H1 (cell line): ENCODE data around the gene NXT1. TPM values are rescaled to one million over a fixed set of nuclear protein-coding genes. Genes with fewer than 3 reads are reported as not detected.
A peak's percentile ranks its signal among the peaks of the same experiment; 100 is the strongest.

Experiments
- CTCF ChIA-PET: fragments of 300-600 bp; sonication (Branson Sonifier 250); formaldehyde crosslinking; loops from one replicate; lab custom pipeline; 2021; ENCODE audit not compliant: partially characterized antibody; lab: Charles Lee
- POLR2A ChIA-PET: fragments of 300-600 bp; sonication (Branson Sonifier 250); formaldehyde crosslinking; loops from one replicate; lab custom pipeline; 2021; ENCODE audit warnings: inconsistent platforms; ENCODE audit not compliant: partially characterized antibody; lab: Charles Lee
- DNase-seq, 2 experiments: peaks; one replicate each; pipeline versions ENCODE4 v3.0.0 to v3.0.0-alpha.2; 2010 to 2022; ENCODE audit warnings: low spot score in 2 of 2, low read depth in 1 of 2, mixed read lengths in 1 of 2
- FAIRE-seq: peaks from 2 replicates; lab custom pipeline; 2011; peaks lifted over from hg19 to GRCh38; lab: Jason Lieb, UNC
- H2AFZ ChIP-seq: 2 replicates; pipeline ENCODE4 v1.8.1; 2012; ENCODE audit warnings: low read length, inconsistent platforms
- H2AK5ac ChIP-seq: 2 replicates; pipeline ENCODE4 v1.6.1; 2013; ENCODE audit warnings: low read depth, low read length
- H2BK120ac ChIP-seq: replicated peaks from 2 replicates; pipeline ENCODE3; 2013; ENCODE audit warnings: low read depth, low read length, inconsistent platforms
- H2BK12ac ChIP-seq: 2 replicates; pipeline ENCODE4 v1.6.1; 2013; ENCODE audit warnings: low read depth, low read length
- H2BK15ac ChIP-seq: 2 replicates; pipeline ENCODE4 v1.6.1; 2013; ENCODE audit warnings: low read length
- H2BK20ac ChIP-seq: 2 replicates; pipeline ENCODE4 v1.6.1; 2013; ENCODE audit warnings: low read length
- H2BK5ac ChIP-seq: 2 replicates; pipeline ENCODE4 v1.6.1; 2013; ENCODE audit warnings: low read depth, low read length
- H3K14ac ChIP-seq: 2 replicates; pipeline ENCODE4 v1.6.1; 2013; ENCODE audit warnings: inconsistent platforms; ENCODE audit not compliant: insufficient read length
- H3K18ac ChIP-seq: 2 replicates; pipeline ENCODE4 v1.6.1; 2013; ENCODE audit warnings: low read length; ENCODE audit errors: extremely low read depth
- H3K23ac ChIP-seq: 2 replicates; pipeline ENCODE4 v1.6.1; 2013; ENCODE audit warnings: inconsistent platforms; ENCODE audit not compliant: insufficient read length
- H3K23me2 ChIP-seq: 2 replicates; pipeline ENCODE4 v1.6.1; 2013; ENCODE audit warnings: low read depth, low read length
- H3K27ac ChIP-seq: 2 replicates; pipeline ENCODE4 v1.6.1; 2011; ENCODE audit warnings: low read depth, low read length, inconsistent platforms
- H3K27me3 ChIP-seq, 4 experiments: replicated peaks in 1 of 4; 1 replicate in 1 of 4; 2 replicates in 3 of 4; pipeline versions ENCODE4 v1.6.1 to v1.8.1; 2011 to 2013; ENCODE audit warnings: low read length in 3 of 4, mild to moderate bottlenecking in 3 of 4, inconsistent platforms in 2 of 4, mixed read lengths in 2 of 4, moderate library complexity in 1 of 4; ENCODE audit not compliant: control insufficient read depth in 3 of 4, insufficient read depth in 3 of 4; ENCODE audit errors: extremely low read depth in 1 of 4
- H3K36me3 ChIP-seq, 4 experiments: 2 replicates each; pipeline versions ENCODE4 v1.6.1 to v1.8.1; 2011 to 2013; ENCODE audit warnings: mild to moderate bottlenecking in 4 of 4, low read length in 3 of 4, moderate library complexity in 2 of 4, control low read depth in 1 of 4, inconsistent platforms in 1 of 4; ENCODE audit not compliant: insufficient read depth in 4 of 4, control insufficient read depth in 2 of 4
- H3K4ac ChIP-seq: replicated peaks from 2 replicates; pipeline ENCODE3; 2013; ENCODE audit warnings: low read length, low read depth, mixed read lengths, inconsistent platforms; ENCODE audit not compliant: insufficient read length
- H3K4me1 ChIP-seq, 4 experiments: replicated peaks in 1 of 4; 1 replicate in 1 of 4; 2 replicates in 3 of 4; pipeline versions ENCODE4 v1.6.1 to v1.8.1; 2011 to 2013; ENCODE audit warnings: low read length in 3 of 4, inconsistent platforms in 2 of 4, mixed read lengths in 1 of 4; ENCODE audit not compliant: insufficient read depth in 4 of 4, control insufficient read depth in 3 of 4
- H3K4me2 ChIP-seq, 2 experiments: 2 replicates each; pipeline versions ENCODE4 v1.6.1 to v1.8.1; 2011 to 2013; ENCODE audit warnings: low read depth in 2 of 2, low read length in 2 of 2, control low read depth in 1 of 2, inconsistent platforms in 1 of 2, mild to moderate bottlenecking in 1 of 2; ENCODE audit not compliant: insufficient read depth in 1 of 2
- H3K4me3 ChIP-seq, 4 experiments: fragments of 200-600, 300-600 bp in 1 of 4; sonication (generic), shearing (Covaris generic), sonication (Bioruptor Twin) in 1 of 4; 2 replicates each; pipeline versions ENCODE4 v1.5.1 to v1.8.1; 2011 to 2016; ENCODE audit warnings: low read length in 4 of 4, low read depth in 3 of 4, control low read depth in 2 of 4, inconsistent platforms in 2 of 4, mild to moderate bottlenecking in 2 of 4, mixed read lengths in 1 of 4, moderate library complexity in 1 of 4; ENCODE audit not compliant: insufficient read depth in 2 of 4; ENCODE audit errors: extremely low read depth in 1 of 4
- H3K56ac ChIP-seq: replicated peaks from 2 replicates; pipeline ENCODE3; 2013; ENCODE audit warnings: low read depth, mild to moderate bottlenecking, mixed read lengths, low read length, inconsistent platforms; ENCODE audit not compliant: insufficient read length
- H3K79me1 ChIP-seq: 2 replicates; pipeline ENCODE4 v1.6.1; 2013; ENCODE audit warnings: low read depth, low read length, control low read depth
- H3K79me2 ChIP-seq, 2 experiments: 2 replicates each; pipeline versions ENCODE4 v1.6.1 to v1.8.1; 2012 to 2013; ENCODE audit warnings: low read length in 2 of 2, mild to moderate bottlenecking in 2 of 2, inconsistent platforms in 1 of 2; ENCODE audit not compliant: insufficient read depth in 2 of 2, control insufficient read depth in 1 of 2
- H3K9ac ChIP-seq, 4 experiments: replicated peaks in 1 of 4; 1 replicate in 1 of 4; 2 replicates in 3 of 4; pipeline versions ENCODE4 v1.6.1 to v1.8.1; 2011 to 2013; ENCODE audit warnings: low read depth in 3 of 4, low read length in 3 of 4, control low read depth in 2 of 4, mild to moderate bottlenecking in 2 of 4, moderate library complexity in 2 of 4, inconsistent platforms in 1 of 4; ENCODE audit errors: extremely low read depth in 1 of 4
- H3K9me3 ChIP-seq, 2 experiments: 2 replicates each; pipeline versions ENCODE4 v1.6.1 to v1.8.1; 2012 to 2013; ENCODE audit warnings: mild to moderate bottlenecking in 2 of 2, moderate library complexity in 2 of 2, control low read depth in 1 of 2, inconsistent platforms in 1 of 2, low read depth in 1 of 2, low read length in 1 of 2, mixed read lengths in 1 of 2; ENCODE audit not compliant: insufficient read depth in 2 of 2
- H4K20me1 ChIP-seq, 2 experiments: replicated peaks in 1 of 2; 2 replicates each; pipeline versions ENCODE3 to v1.8.1; 2011 to 2013; ENCODE audit warnings: inconsistent platforms in 2 of 2, low read length in 2 of 2, mild to moderate bottlenecking in 1 of 2; ENCODE audit not compliant: insufficient read depth in 2 of 2, control insufficient read depth in 1 of 2
- H4K5ac ChIP-seq: 2 replicates; pipeline ENCODE4 v1.6.1; 2013; ENCODE audit warnings: low read length, low read depth, mixed read lengths, inconsistent platforms; ENCODE audit not compliant: insufficient read length
- H4K8ac ChIP-seq: 2 replicates; pipeline ENCODE4 v1.8.0; 2013; ENCODE audit warnings: mild to moderate bottlenecking, moderate library complexity, low read length, inconsistent platforms; ENCODE audit not compliant: insufficient read depth; ENCODE audit errors: extremely low read depth
- H4K91ac ChIP-seq: replicated peaks from 2 replicates; pipeline ENCODE3; 2013; ENCODE audit warnings: low read length, mixed read lengths, inconsistent platforms; ENCODE audit not compliant: insufficient read length
- CBX5 ChIP-seq: fragments of 300-800, 300-1000 bp; sonication (generic); IDR thresholded peaks from 2 replicates; pipeline ENCODE4 v1.7.1; 2016; ENCODE audit warnings: antibody characterized with exemption, low read length, low read depth
- EP300 ChIP-seq, 2 experiments: IDR thresholded peaks; 1 replicate in 1 of 2; 2 replicates in 1 of 2; pipeline ENCODE4 v1.6.1; 2011 to 2012; ENCODE audit warnings: low read depth in 2 of 2, low read length in 2 of 2, mild to moderate bottlenecking in 2 of 2, borderline replicate concordance in 1 of 2, inconsistent platforms in 1 of 2, moderate library complexity in 1 of 2
- JUN ChIP-seq: IDR thresholded peaks from 2 replicates; pipeline ENCODE4 v1.6.1; 2011; ENCODE audit warnings: low read depth, mild to moderate bottlenecking, improper control_type of control experiment, low read length
- KDM1A ChIP-seq: fragments of 200-600, 300-600 bp; sonication (generic); IDR thresholded peaks from 2 replicates; pipeline ENCODE4 v1.7.1; 2016; ENCODE audit warnings: mild to moderate bottlenecking, low read length, borderline replicate concordance
- RAD21 ChIP-seq, 2 experiments: IDR thresholded peaks in 1 of 2; conservative IDR thresholded peaks in 1 of 2; 2 replicates each; pipeline ENCODE4 v1.6.1; 2011; ENCODE audit warnings: low read depth in 2 of 2, low read length in 2 of 2, improper control_type of control experiment in 1 of 2, inconsistent platforms in 1 of 2, mild to moderate bottlenecking in 1 of 2, moderate library complexity in 1 of 2
- RFX5 ChIP-seq: IDR thresholded peaks from 2 replicates; pipeline ENCODE4 v1.6.1; 2011; ENCODE audit warnings: low read depth, low read length, improper control_type of control experiment, borderline replicate concordance
- SP2 ChIP-seq: IDR thresholded peaks from 2 replicates; pipeline ENCODE4 v1.6.1; 2012; ENCODE audit warnings: mild to moderate bottlenecking, low read length, inconsistent platforms
- SUZ12 ChIP-seq: fragments of 200-600 bp; sonication (generic); IDR thresholded peaks from 2 replicates; pipeline ENCODE4 v1.6.1; 2012; ENCODE audit warnings: mild to moderate bottlenecking, inconsistent platforms, low read length, moderate library complexity, mixed read lengths
- TEAD4 ChIP-seq: IDR thresholded peaks from 2 replicates; pipeline ENCODE4 v1.6.1; 2012; ENCODE audit warnings: low read depth, low read length, inconsistent platforms, mixed read lengths
- ZNF274 ChIP-seq: IDR thresholded peaks from 2 replicates; pipeline ENCODE4 v1.7.0; 2012; ENCODE audit warnings: low read length, borderline replicate concordance; ENCODE audit errors: extremely low read depth
- WGBS, 2 experiments: shearing (Covaris generic) in 1 of 2; methylation state at CpG; one replicate each; pipeline versions ENCODE4 v1.1.6 to v1.1.7; 2013 to 2015; ENCODE audit warnings: low lambda C conversion rate in 2 of 2, mixed read lengths in 2 of 2, inconsistent platforms in 1 of 2, low coverage in 1 of 2, missing lambda C conversion rate in 1 of 2; ENCODE audit not compliant: insufficient replicate concordance in 2 of 2, insufficient coverage in 1 of 2, insufficient read length in 1 of 2; ENCODE audit errors: extremely low coverage in 1 of 2, missing lambda C conversion rate in 1 of 2; 5-methylcytosine and 5-hydroxymethylcytosine counted together
- polyA plus RNA-seq, 7 experiments: library from polyadenylated mRNA; depleted of rRNA in 3 of 7; stranded (reverse) in 5 of 7; unstranded in 2 of 7; fragments of >200 nt in 5 of 7; fragments of 200-250 nt in 2 of 7; gene quantifications; 1 replicate in 5 of 7; 2 replicates in 1 of 7; 4 replicates in 1 of 7; pipeline versions ENCODE4 v1.2.1 to v1.2.3, GENCODE V29; 2011 to 2013; ENCODE audit warnings: missing spikeins in 2 of 7, mixed read lengths in 2 of 7
- total RNA-seq: library from RNA; stranded (reverse); fragmentation: NEBNext Ultra II Directional; extraction: Animal tissue kit (Norgen Biotek cat#: 25700); gene quantifications from 2 replicates; pipeline ENCODE4 v1.2.1, GENCODE V29; 2021

NXT1 gene
- total and polyA plus RNA-seq, 2 of the 8 experiments (the other 6 are each of a cell fraction or from before 2014, with no cell fraction given) = 23.1 to 26.5 TPM

DNA sequence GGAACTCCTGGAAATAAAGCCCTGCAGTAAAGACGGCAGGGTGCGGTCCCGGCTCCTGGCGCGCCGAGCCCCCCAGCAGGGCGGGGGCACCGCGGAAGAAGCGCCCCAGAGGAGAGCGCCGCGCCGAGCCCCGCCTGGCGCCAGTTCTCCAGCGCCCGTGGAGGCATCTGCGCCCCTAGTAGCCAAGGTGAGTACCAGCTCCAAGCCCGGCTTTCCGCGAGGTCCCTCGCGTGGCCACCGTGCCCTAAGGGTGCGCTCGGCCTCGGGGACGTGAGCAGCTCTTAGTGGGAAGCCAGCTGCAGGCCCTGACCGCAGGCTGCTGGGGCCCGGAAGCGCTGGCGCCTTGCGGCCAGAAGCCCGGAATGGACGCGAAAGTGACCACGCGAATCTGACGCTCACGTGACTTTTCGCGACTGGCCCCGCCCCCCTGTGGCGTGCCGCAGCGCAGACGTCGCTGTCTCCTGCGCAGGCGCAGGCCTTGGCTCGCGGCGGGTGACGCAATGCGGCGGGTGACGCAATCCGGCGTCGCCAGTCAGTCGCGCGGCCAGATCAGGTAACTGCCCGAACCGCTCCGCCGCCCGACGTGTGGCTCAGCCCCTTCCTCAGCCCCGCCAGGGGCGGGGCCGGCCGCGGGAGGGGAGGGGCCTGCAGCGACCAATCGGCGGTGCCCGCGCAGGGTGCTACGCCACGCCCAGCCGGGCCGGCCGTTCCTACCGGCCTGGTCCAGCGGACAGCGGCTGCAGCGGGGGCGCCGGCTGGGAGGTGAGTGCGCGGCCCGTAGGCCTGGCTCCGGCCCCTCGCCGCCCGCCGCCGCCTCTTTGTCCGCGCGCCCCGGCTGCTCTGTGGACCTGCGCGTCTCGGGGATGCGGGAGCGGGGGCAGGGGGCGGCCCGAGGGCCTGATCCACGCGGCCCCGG, 11.1 kb downstream of the NXT1 start, which contains the start of gene GZF1:
GZF1 (plus strand) TSS at position 707 of the 916 bp plus-strand sequence. CDS start 2,202 bp downstream, outside the sequence.
- CTCF ChIA-PET = no interaction called here
- TF ChIP-seq SP2 (no peak), RAD21 (IDR thresholded peaks at IDR 0.05 in 1 of 2, conservative IDR thresholded peaks at IDR 0.05 in 1 of 2; ENCODE audit: low read depth in 2 of 2, low read length in 2 of 2) (0 out of 4 replicates have a peak, but pooled peaks of 1 of the 2 experiments have one; percentile 5), EP300 (IDR thresholded peaks at IDR 0.05; ENCODE audit: borderline replicate concordance in 1 of 2, low read depth in 2 of 2, low read length in 2 of 2) (no peak; a peak in 1 of 3 replicates), JUN (peak; percentile 52; the same call in 1 of the 2 replicates), SUZ12 (no peak), RFX5 (no peak), TEAD4 (peak; percentile 17; the same call in 1 of the 2 replicates), ZNF274 (no peak), KDM1A (no peak), CBX5 (no peak)

More for the DNA sequence above, 11.1 kb downstream of the NXT1 start, which contains the start of gene GZF1:
- H2AK5ac ChIP-seq = no peak within 1 kb of the TSS
- peak within 1 kb of the TSS; percentile 72 to 91 (median 82) for H3K4me3 ChIP-seq
- no peak within 1 kb of the TSS for H2AFZ ChIP-seq
- peaks cover 10 to 17% of the 10 kb centered on the region in 2 experiments for H4K20me1 ChIP-seq
- FAIRE-seq = no peak
- H3K4me1 ChIP-seq = peaks cover 2 to 12% (median 6%) of the 10 kb centered on the region in 4 experiments; a peak in 6 of 7 replicates
- H3K23ac ChIP-seq = no peak within 1 kb of the TSS
- no peak within 1 kb of the TSS for H2BK120ac ChIP-seq
- H3K4me2 ChIP-seq = peak within 1 kb of the TSS; percentile 80 to 95
- H3K9ac ChIP-seq = peak within 1 kb of the TSS; percentile 81 to 90 (median 88)
- H3K4ac ChIP-seq = peak within 1 kb of the TSS; percentile 76
- H3K27ac ChIP-seq = peak within 1 kb of the TSS; percentile 91
- no peak within 1 kb of the TSS for H2BK15ac ChIP-seq
- no peak within 1 kb of the TSS for H3K14ac ChIP-seq
- peaks cover 0 to 41% of the 10 kb centered on the region in 2 experiments; a peak in 3 of 4 replicates for H3K79me2 ChIP-seq
- H3K18ac ChIP-seq = peak within 1 kb of the TSS; percentile 19
- H2BK12ac ChIP-seq = no peak within 1 kb of the TSS; the same call in 1 of the 2 replicates
- peaks cover 10% of the 10 kb centered on the region for H3K79me1 ChIP-seq
- H3K9me3 ChIP-seq = no peaks in the 10 kb centered on the region
- peak within 1 kb of the TSS; percentile 86 for H4K91ac ChIP-seq
- DNase-seq = peak; percentile 95 to 99
- H3K36me3 ChIP-seq = peaks cover 4 to 11% (median 7%) of the 10 kb centered on the region in 4 experiments; a peak in 4 of 8 replicates
- H4K5ac ChIP-seq = peak within 1 kb of the TSS; percentile 94
- H3K27me3 ChIP-seq = no peaks in the 10 kb centered on the region
- no peak within 1 kb of the TSS for H2BK20ac ChIP-seq
- POLR2A ChIA-PET = interaction anchor here (0.8 to 1.6 kb wide), 3 partner anchors 9 to 11 kb away, joined by 3 read pairs; partner anchors contain the start of gene NXT1
- peak within 1 kb of the TSS; percentile 95 for H4K8ac ChIP-seq
- peak within 1 kb of the TSS; percentile 84 for H2BK5ac ChIP-seq
- peak within 1 kb of the TSS; percentile 67 for H3K56ac ChIP-seq
- 3% methylated on average over 55 of the region's 114 CpGs; no CpG with 5 or more reads in 1 of the 2 experiments for WGBS, 2 experiments
- H3K23me2 ChIP-seq = peaks cover 15% of the 10 kb centered on the region; the same call in 1 of the 2 replicates
